Natural killer cell (primary cell): ENCODE data around the gene CCDC93. TPM values are rescaled to one million over a fixed set of nuclear protein-coding genes. Genes with fewer than 3 reads are reported as not detected.

Experiments used
- ATAC-seq, 3 donors: fragments of 150-1000 bp in 2 of 3; fragments of 200-7000 bp in 1 of 3; cut with Tn5 transposase; 1 replicate in 1 of 3; 2 replicates in 2 of 3; pipeline ENCODE4 v1.10.0; 2021; ENCODE audit warnings: mild to moderate bottlenecking in 2 of 3, moderate library complexity in 2 of 3
- DNase-seq, 2 donors: peaks; one replicate each; pipeline versions ENCODE4 v3.0.0 to v3.0.0-alpha.2; 2013 to 2021; ENCODE audit warnings: mixed read lengths in 1 of 2
- H3K27ac ChIP-seq: one replicate; pipeline ENCODE4 v1.5.1; 2013; ENCODE audit warnings: mild to moderate bottlenecking, low read length
- H3K27me3 ChIP-seq: one replicate; pipeline ENCODE4 v1.6.1; 2013; ENCODE audit warnings: low read length; ENCODE audit not compliant: control insufficient read depth, insufficient read depth
- H3K36me3 ChIP-seq: one replicate; pipeline ENCODE4 v1.6.1; 2013; ENCODE audit warnings: low read length; ENCODE audit not compliant: control insufficient read depth, insufficient read depth
- H3K4me1 ChIP-seq: one replicate; pipeline ENCODE4 v1.6.1; 2013; ENCODE audit warnings: low read length; ENCODE audit not compliant: control insufficient read depth, insufficient read depth
- H3K4me3 ChIP-seq: one replicate; pipeline ENCODE4 v1.5.1; 2013; ENCODE audit warnings: low read length
- H3K9me3 ChIP-seq: one replicate; pipeline ENCODE4 v1.6.1; 2013; ENCODE audit warnings: low read length; ENCODE audit not compliant: control insufficient read depth, insufficient read depth
- H3K27ac Mint-ChIP-seq, 2 donors: one replicate each; pipeline ENCODE4 v1.8.0; 2022; ENCODE audit warnings: mild to moderate bottlenecking in 2 of 2, mixed read lengths in 2 of 2, moderate library complexity in 1 of 2
- H3K27me3 Mint-ChIP-seq, 2 donors: one replicate each; pipeline ENCODE4 v1.8.0; 2022; ENCODE audit warnings: low read depth in 2 of 2, mixed read lengths in 2 of 2
- H3K36me3 Mint-ChIP-seq: one replicate; pipeline ENCODE4 v1.8.0; 2022; ENCODE audit warnings: mixed read lengths
- H3K4me1 Mint-ChIP-seq, 2 donors: one replicate each; pipeline ENCODE4 v1.8.0; 2022; ENCODE audit warnings: mixed read lengths in 2 of 2
- H3K4me3 Mint-ChIP-seq: one replicate; pipeline ENCODE4 v1.8.0; 2022; ENCODE audit warnings: mild to moderate bottlenecking, moderate library complexity, mixed read lengths
- H3K9me3 Mint-ChIP-seq, 2 donors: one replicate each; pipeline ENCODE4 v1.8.0; 2022; ENCODE audit warnings: mixed read lengths in 2 of 2
- whole genome bisulfite sequencing: methylation state at CpG from one replicate; pipeline ENCODE4 v1.1.7; 2013; ENCODE audit warnings: missing lambda C conversion rate; ENCODE audit not compliant: insufficient coverage; 5-methylcytosine and 5-hydroxymethylcytosine counted together
- intact Hi-C: fragments of 100-400 bp; cut with micrococcal nuclease; formaldehyde crosslinking; loops from one replicate; pipeline ENCODE4 v1.14.2; 2022
- total RNA-seq, 4 donors: library from RNA; stranded (reverse); fragments of 120-200 nt in 1 of 4; gene quantifications; one replicate each; pipeline versions ENCODE4 v1.2.3 to v1.2.4, GENCODE V29; 2013 to 2022
- TF ChIP-seq, protein P1 (sequence below): fragments of 200-600 bp; IDR thresholded peaks from one replicate; pipeline ENCODE4 v1.8.0; 2022; ENCODE audit warnings: antibody characterized with exemption

CCDC93 gene
- total RNA-seq, 3 donors from 2014 or later (not counting 1 experiment from before 2014, with no cell fraction given), result 58.6 to 68.6 (median 67.4) TPM

DNA sequence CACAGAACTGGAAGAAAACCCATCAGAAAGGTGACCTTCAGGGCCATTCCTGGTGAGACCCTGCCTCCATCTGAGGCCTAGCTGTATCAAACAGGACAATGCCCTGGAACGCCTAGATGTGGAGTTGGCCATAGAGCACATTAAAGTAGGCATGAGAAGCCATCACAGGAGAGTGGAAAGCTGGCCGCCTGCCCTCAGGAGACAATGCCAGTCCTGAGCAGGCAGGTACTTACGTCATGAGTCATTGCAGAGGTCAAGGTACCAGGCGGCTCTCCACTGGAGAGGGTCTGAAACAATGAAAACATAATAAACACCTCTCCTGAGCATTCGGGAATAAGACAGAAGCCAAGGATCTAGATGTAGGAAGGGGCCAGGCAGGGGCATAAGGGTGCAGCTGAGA is 68.6 kb downstream of the CCDC93 start:
- Mint-ChIP-seq H3K27me3 (no peaks in the 10 kb centered on the region), H3K36me3 (peaks cover 65% of the 10 kb centered on the region), H3K4me3 (no peak overlapping the region), H3K4me1 (no peaks in the 10 kb centered on the region), H3K9me3 (no peaks in the 10 kb centered on the region), H3K27ac (no peak overlapping the region)
- Histone ChIP-seq H3K36me3 (peaks cover 80% of the 10 kb centered on the region), H3K4me1 (no peaks in the 10 kb centered on the region), H3K4me3 (no peak overlapping the region), H3K27ac (no peak overlapping the region), H3K9me3 (no peaks in the 10 kb centered on the region), H3K27me3 (no peaks in the 10 kb centered on the region)
- DNase-seq (no peak), ATAC-seq (no peak)
- 100% methylated on average over 5 of the region's 5 CpGs for WGBS
- intact Hi-C loops, result no loop called here
- TF ChIP-seq, protein P1, sequence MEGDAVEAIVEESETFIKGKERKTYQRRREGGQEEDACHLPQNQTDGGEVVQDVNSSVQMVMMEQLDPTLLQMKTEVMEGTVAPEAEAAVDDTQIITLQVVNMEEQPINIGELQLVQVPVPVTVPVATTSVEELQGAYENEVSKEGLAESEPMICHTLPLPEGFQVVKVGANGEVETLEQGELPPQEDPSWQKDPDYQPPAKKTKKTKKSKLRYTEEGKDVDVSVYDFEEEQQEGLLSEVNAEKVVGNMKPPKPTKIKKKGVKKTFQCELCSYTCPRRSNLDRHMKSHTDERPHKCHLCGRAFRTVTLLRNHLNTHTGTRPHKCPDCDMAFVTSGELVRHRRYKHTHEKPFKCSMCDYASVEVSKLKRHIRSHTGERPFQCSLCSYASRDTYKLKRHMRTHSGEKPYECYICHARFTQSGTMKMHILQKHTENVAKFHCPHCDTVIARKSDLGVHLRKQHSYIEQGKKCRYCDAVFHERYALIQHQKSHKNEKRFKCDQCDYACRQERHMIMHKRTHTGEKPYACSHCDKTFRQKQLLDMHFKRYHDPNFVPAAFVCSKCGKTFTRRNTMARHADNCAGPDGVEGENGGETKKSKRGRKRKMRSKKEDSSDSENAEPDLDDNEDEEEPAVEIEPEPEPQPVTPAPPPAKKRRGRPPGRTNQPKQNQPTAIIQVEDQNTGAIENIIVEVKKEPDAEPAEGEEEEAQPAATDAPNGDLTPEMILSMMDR, result no peak

DNA sequence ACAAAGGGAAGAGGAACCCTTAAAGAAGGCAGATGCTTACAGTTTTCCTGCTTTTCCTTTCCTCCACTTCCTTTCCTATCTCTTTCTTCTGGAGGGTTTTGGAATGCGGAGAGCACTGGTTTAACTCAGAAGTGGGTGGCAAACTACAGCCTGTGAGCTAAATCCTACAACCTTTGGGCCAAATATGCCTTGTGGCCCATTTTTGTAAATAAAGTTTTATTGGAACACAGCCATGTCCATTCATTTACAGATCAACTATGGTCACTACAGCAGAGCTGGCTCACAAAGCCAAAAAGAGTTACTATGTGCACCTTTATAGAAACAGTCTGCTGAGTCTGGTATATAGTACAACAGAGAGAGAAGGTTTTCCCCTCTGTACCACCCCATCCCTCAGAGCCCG is 69.1 kb downstream of the CCDC93 start:
- Histone ChIP-seq H3K4me1 (no peaks in the 10 kb centered on the region), H3K4me3 (no peak overlapping the region), H3K36me3 (peaks cover 82% of the 10 kb centered on the region), H3K27ac (no peak overlapping the region), H3K27me3 (no peaks in the 10 kb centered on the region), H3K9me3 (no peaks in the 10 kb centered on the region)
- Mint-ChIP-seq H3K4me3 (no peak overlapping the region), H3K27ac (no peak overlapping the region), H3K9me3 (no peaks in the 10 kb centered on the region), H3K27me3 (no peaks in the 10 kb centered on the region), H3K36me3 (peaks cover 70% of the 10 kb centered on the region), H3K4me1 (no peaks in the 10 kb centered on the region)
- DNase-seq, result no peak
- 75% methylated on average over 2 of the region's 2 CpGs for WGBS
- no peak for ATAC-seq
- intact Hi-C loops, result no loop called here
- TF ChIP-seq, protein P1, result no peak

DNA sequence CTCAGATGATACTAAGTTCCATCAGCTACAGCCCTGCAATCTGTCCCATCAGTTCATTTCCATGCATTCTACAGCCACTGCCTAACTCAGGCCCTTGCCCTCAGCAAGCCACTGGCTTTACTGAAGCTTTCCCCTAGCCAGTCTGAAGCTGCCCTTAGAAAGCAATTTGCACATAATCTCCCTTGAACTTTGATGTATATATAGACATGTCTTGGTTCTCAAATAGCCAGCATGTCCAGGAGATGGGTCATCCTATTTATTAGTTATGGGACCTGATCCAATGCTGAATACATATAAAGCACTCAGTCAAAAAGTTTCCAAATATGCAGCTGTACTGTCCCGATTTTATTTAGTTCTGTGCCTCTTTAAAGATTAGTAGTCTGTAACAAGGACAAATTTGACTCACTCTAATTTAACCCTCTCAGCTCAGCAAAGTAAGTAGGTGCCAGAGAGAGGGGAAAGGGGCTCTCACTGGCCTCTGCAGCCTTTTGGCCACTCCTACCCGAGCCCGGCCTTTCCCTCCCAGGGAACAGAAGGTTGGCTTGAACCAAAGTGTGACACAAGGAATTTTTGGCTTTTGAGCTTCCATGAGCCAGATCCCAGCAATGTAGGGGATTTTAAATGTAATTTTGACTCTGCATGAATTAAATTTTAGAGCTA is 70.7 kb downstream of the CCDC93 start:
- no peak overlapping the region for H3K4me3 ChIP-seq
- no peaks in the 10 kb centered on the region for H3K27me3 Mint-ChIP-seq
- H3K27ac Mint-ChIP-seq, result peak overlapping the region in 1 of 2 donors; percentile 3
- 93% methylated on average over 3 of the region's 3 CpGs for WGBS
- no peak overlapping the region for H3K27ac ChIP-seq
- H3K9me3 ChIP-seq, result no peaks in the 10 kb centered on the region
- H3K27me3 ChIP-seq, result no peaks in the 10 kb centered on the region
- no peak for DNase-seq
- intact Hi-C loops, result no loop called here
- H3K4me3 Mint-ChIP-seq, result no peak overlapping the region
- no peak for ATAC-seq
- no peaks in the 10 kb centered on the region for H3K4me1 Mint-ChIP-seq
- TF ChIP-seq, protein P1, result no peak
- H3K4me1 ChIP-seq, result no peaks in the 10 kb centered on the region
- peaks cover 74% of the 10 kb centered on the region for H3K36me3 Mint-ChIP-seq
- no peaks in the 10 kb centered on the region for H3K9me3 Mint-ChIP-seq
- peaks cover 80% of the 10 kb centered on the region for H3K36me3 ChIP-seq

DNA sequence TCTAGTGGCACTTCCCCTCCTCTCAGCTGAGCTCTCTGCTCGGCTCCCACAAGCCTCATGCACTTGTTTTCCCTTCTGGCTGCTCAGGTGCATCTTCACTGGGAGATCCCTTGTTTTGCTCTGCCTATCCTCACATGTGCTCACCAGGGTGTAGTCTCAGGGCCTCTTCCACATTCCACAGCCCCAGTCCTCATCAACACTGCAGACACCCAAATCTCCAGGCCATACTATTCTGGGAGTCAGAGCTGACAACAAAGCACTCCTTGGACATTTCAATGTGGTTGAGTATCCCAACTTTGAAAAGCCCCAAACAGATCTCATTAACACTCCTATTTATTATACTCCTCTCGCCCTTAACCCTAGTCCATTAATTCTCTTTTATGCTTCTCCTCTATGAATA is 71.3 kb downstream of the CCDC93 start:
- H3K27ac Mint-ChIP-seq, result peak overlapping the region in 1 of 2 donors; percentile 3
- TF ChIP-seq, protein P1, result no peak
- Histone ChIP-seq H3K4me3 (no peak overlapping the region), H3K36me3 (peaks cover 82% of the 10 kb centered on the region), H3K4me1 (no peaks in the 10 kb centered on the region), H3K27ac (no peak overlapping the region), H3K27me3 (no peaks in the 10 kb centered on the region), H3K9me3 (no peaks in the 10 kb centered on the region)
- H3K27me3 Mint-ChIP-seq, result no peaks in the 10 kb centered on the region
- no peaks in the 10 kb centered on the region for H3K4me1 Mint-ChIP-seq
- no peaks in the 10 kb centered on the region for H3K9me3 Mint-ChIP-seq
- 97% methylated on average over 2 of the region's 2 CpGs for WGBS
- H3K4me3 Mint-ChIP-seq, result no peak overlapping the region
- intact Hi-C loops, result no loop called here
- H3K36me3 Mint-ChIP-seq, result peaks cover 70% of the 10 kb centered on the region
- DNase-seq, result no peak
- ATAC-seq, result no peak
